Measurements from ENCODE around the gene OR2T11. TPM values are rescaled to one million over a fixed set of nuclear protein-coding genes. Genes with fewer than 3 reads are reported as not detected.
"Not testable (repeated sequence)": the region's sequence is repeated elsewhere in the genome, so short reads cannot be mapped to it uniquely, and the experiment has no call there.

The OR2T11 gene, protein sequence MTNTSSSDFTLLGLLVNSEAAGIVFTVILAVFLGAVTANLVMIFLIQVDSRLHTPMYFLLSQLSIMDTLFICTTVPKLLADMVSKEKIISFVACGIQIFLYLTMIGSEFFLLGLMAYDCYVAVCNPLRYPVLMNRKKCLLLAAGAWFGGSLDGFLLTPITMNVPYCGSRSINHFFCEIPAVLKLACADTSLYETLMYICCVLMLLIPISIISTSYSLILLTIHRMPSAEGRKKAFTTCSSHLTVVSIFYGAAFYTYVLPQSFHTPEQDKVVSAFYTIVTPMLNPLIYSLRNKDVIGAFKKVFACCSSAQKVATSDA
- total RNA-seq (not detected), polyA plus RNA-seq (not detected)

DNA sequence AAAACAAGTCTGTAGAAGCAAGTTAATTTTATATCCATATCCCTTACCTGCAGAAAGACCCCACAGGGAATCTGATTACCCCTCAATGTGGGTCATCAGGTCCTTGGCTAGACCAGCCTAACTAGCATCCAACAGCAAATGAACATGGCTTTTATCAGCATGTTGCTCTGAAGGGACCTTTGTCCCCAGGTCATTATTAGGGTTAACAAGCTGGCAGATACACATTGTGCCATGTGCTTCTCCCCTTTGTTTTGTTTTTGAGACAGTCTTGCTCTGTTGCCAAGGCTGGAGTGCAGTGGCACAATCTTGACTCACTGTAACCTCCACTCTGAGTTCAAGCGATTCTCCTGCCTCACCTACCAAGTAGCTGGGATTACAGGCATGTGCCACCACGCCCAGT lies at the start of gene OR2T11:
Gene OR2T11, minus strand, starts transcription at position 101 of the 400 bp plus-strand sequence. CDS start 7,963 bp downstream, outside the sequence.
- H3K9me3 Mint-ChIP-seq; POLR2A ChIA-PET; H3K9me3 ChIP-seq (ENCODE audit: low read length): not testable (repeated sequence)

GRCh38 chr1:248681651-248682050 lies 46.8 kb upstream of the OR2T11 start:
- Mint-ChIP-seq H3K36me3 (no peaks in the 10 kb centered on the region), H3K27ac (no peak overlapping the region), H3K27me3 (peaks cover 10 to 32% of the 10 kb centered on the region in 2 donors), H3K4me3 (no peak overlapping the region), H3K4me1 (peaks cover 0 to 3% (median under 1%) of the 10 kb centered on the region in 3 donors), H3K9me3 (no peaks in the 10 kb centered on the region)
- Histone ChIP-seq H3K4me3 (ENCODE audit: low read length) (no peak overlapping the region), H3K9me3 (ENCODE audit: low read length) (no peaks in the 10 kb centered on the region), H3K27ac (ENCODE audit: low read depth, low read length) (no peak overlapping the region), H3K36me3 (ENCODE audit: insufficient read depth, low read length) (no peaks in the 10 kb centered on the region), H3K4me1 (ENCODE audit: insufficient read depth, low read length) (no peaks in the 10 kb centered on the region), H3K27me3 (ENCODE audit: insufficient read depth, low read length, poor library complexity, severe bottlenecking) (no peaks in the 10 kb centered on the region)
- no peak for DNase-seq
- ChIA-PET CTCF (no interaction called here), POLR2A (no interaction called here)

More for the DNA sequence above, at the start of gene OR2T11:
- DNase-seq; H3K27ac Mint-ChIP-seq; H3K27ac ChIP-seq (ENCODE audit: low read depth, low read length); H3K36me3 Mint-ChIP-seq; H3K4me1 ChIP-seq (ENCODE audit: insufficient read depth, low read length); H3K4me3 ChIP-seq (ENCODE audit: low read length); CTCF ChIA-PET; H3K27me3 ChIP-seq (ENCODE audit: insufficient read depth, low read length, poor library complexity, severe bottlenecking); H3K27me3 Mint-ChIP-seq; H3K36me3 ChIP-seq (ENCODE audit: insufficient read depth, low read length); H3K4me1 Mint-ChIP-seq; H3K4me3 Mint-ChIP-seq: not testable (repeated sequence)

DNA sequence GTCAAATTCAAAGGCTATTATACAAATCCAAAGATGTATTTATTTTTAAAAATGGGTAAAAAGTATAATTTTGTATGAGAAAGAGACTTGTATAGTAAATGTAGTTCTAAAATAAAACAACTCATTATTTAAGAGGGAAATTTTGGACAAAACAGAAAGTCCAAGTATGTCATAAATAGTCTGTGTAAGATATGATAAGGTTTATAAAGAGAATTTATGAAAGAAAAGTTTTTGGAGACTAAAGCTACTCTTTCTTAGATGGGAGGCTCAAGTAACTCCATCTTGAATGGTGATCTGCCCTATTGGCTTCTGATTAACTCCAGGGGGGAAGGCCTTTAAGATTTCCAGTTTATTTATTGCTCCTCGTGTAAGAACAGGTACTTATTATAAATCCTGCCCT lies 35.1 kb upstream of the OR2T11 start:
- CTCF ChIA-PET: no interaction called here
- no peaks in the 10 kb centered on the region for H3K4me1 ChIP-seq (ENCODE audit: insufficient read depth, low read length)
- H3K4me3 ChIP-seq (ENCODE audit: low read length): no peak overlapping the region
- H3K9me3 ChIP-seq (ENCODE audit: low read length): no peaks in the 10 kb centered on the region
- no peak overlapping the region for H3K27ac ChIP-seq (ENCODE audit: low read depth, low read length)
- POLR2A ChIA-PET: no interaction called here
- peaks cover 4 to 7% (median 6%) of the 10 kb centered on the region in 5 donors for H3K9me3 Mint-ChIP-seq
- H3K27me3 ChIP-seq (ENCODE audit: insufficient read depth, low read length, poor library complexity, severe bottlenecking): no peaks in the 10 kb centered on the region
- H3K4me3 Mint-ChIP-seq: no peak overlapping the region
- no peak for DNase-seq
- no peaks in the 10 kb centered on the region for H3K4me1 Mint-ChIP-seq
- H3K27me3 Mint-ChIP-seq: peaks cover 0 to 2% of the 10 kb centered on the region in 2 donors
- H3K36me3 ChIP-seq (ENCODE audit: insufficient read depth, low read length): no peaks in the 10 kb centered on the region
- no peaks in the 10 kb centered on the region for H3K36me3 Mint-ChIP-seq
- H3K27ac Mint-ChIP-seq: no peak overlapping the region

GRCh38 chr1:248663453-248664328 lies 28.8 kb upstream of the OR2T11 start:
- POLR2A ChIA-PET; H3K4me1 ChIP-seq (ENCODE audit: insufficient read depth, low read length); H3K9me3 Mint-ChIP-seq; H3K36me3 ChIP-seq (ENCODE audit: insufficient read depth, low read length); H3K4me1 Mint-ChIP-seq; CTCF ChIA-PET; H3K27ac Mint-ChIP-seq; H3K36me3 Mint-ChIP-seq; H3K9me3 ChIP-seq (ENCODE audit: low read length); H3K27me3 ChIP-seq (ENCODE audit: insufficient read depth, low read length, poor library complexity, severe bottlenecking); H3K4me3 Mint-ChIP-seq; DNase-seq; H3K4me3 ChIP-seq (ENCODE audit: low read length); H3K27ac ChIP-seq (ENCODE audit: low read depth, low read length): not testable (repeated sequence)
- H3K27me3 Mint-ChIP-seq: peaks cover 8 to 15% of the 10 kb centered on the region in 2 donors

DNA sequence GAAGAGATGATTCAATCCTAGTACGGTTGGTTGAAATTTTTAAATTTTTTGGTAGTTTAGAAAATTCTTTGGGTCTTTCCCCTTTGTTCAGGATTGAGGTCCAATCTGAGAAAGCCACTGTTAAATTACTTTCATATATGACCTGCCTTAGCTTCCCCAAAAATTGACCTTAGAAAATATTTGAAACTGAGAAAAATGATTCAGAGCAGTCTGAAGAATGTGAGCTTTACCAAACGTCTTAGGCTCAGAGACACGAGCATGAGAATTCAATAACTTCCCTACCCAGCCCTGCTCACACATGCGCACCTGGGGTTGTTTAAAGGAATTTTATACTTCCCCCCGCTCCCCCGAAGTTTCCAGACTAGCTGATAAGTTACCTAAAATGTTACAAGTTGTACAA lies 21.9 kb upstream of the OR2T11 start:
- H3K27me3 ChIP-seq (ENCODE audit: insufficient read depth, low read length, poor library complexity, severe bottlenecking); CTCF ChIA-PET; H3K9me3 ChIP-seq (ENCODE audit: low read length); H3K9me3 Mint-ChIP-seq; H3K4me3 ChIP-seq (ENCODE audit: low read length); H3K36me3 Mint-ChIP-seq; H3K36me3 ChIP-seq (ENCODE audit: insufficient read depth, low read length); H3K4me1 Mint-ChIP-seq; H3K4me1 ChIP-seq (ENCODE audit: insufficient read depth, low read length); DNase-seq; H3K27ac Mint-ChIP-seq; H3K4me3 Mint-ChIP-seq; H3K27ac ChIP-seq (ENCODE audit: low read depth, low read length); POLR2A ChIA-PET: not testable (repeated sequence)
- peaks cover 5 to 14% of the 10 kb centered on the region in 2 donors for H3K27me3 Mint-ChIP-seq

DNA sequence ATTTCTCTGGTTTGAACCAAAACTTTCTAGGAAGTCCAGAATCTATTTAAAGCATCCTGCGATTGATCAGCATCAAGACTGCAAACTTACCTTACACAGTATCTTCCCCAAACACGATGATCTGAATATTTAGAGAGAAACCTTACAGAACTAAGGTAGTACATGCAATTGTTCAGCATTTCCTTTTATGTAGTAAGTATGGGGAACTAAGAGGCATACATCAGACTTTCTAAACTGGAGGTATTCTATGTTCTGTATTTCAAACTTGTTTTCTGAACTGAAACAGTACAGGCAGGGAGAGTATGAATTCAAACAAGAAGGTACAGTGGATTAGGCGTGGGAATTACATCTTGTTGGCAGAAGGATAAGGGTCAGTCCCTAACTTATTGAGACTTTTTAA lies 20.5 kb upstream of the OR2T11 start, which contains the start of gene OR2T27:
Gene OR2T27, minus strand, starts transcription at position 175 of the 400 bp plus-strand sequence. CDS start 4,644 bp downstream, outside the sequence.
- H3K4me1 ChIP-seq (ENCODE audit: insufficient read depth, low read length); H3K36me3 ChIP-seq (ENCODE audit: insufficient read depth, low read length); H3K36me3 Mint-ChIP-seq; H3K27ac ChIP-seq (ENCODE audit: low read depth, low read length); H3K4me3 ChIP-seq (ENCODE audit: low read length); H3K27me3 Mint-ChIP-seq; H3K9me3 ChIP-seq (ENCODE audit: low read length); H3K9me3 Mint-ChIP-seq; H3K4me1 Mint-ChIP-seq; H3K27ac Mint-ChIP-seq; H3K4me3 Mint-ChIP-seq; CTCF ChIA-PET; H3K27me3 ChIP-seq (ENCODE audit: insufficient read depth, low read length, poor library complexity, severe bottlenecking); DNase-seq; POLR2A ChIA-PET: not testable (repeated sequence)

DNA sequence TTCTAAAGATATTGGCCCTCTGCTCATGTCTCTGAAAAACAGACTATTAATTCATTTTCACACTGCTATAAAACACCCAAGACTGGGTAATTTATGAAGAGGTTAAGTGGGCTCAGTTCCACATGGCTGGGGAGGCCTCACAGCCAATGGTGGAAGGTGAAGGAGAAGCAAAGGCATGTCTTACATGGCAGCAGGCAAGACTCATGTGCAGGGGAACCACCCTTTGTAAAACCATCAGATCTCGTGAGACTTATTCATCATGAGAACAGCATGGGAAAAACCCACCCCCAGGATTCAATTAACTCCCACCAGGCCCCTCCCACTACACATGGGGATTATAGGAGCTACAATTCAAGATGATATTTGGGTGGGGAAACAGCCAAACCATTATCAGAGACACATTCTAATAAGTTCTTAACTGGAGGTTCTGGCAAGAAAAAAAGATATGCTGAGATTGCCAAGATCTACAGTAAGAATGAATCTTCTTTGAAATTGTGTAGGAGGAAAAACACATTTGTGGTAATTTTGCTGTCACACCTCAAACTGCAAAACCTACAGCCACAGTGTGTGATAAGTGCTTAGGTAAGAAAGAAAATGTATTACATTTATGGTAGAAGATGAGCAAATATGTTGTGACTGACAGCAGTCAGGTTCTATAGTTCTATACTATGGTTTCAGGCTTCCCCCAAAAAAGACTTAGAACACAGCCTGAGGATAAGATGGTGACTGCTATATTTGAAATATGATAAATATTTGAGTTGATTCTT lies 14.1 kb upstream of the OR2T11 start:
- H3K4me3 ChIP-seq (ENCODE audit: low read length); H3K36me3 ChIP-seq (ENCODE audit: insufficient read depth, low read length); DNase-seq; H3K9me3 ChIP-seq (ENCODE audit: low read length); H3K27me3 ChIP-seq (ENCODE audit: insufficient read depth, low read length, poor library complexity, severe bottlenecking); POLR2A ChIA-PET; H3K4me1 ChIP-seq (ENCODE audit: insufficient read depth, low read length); H3K36me3 Mint-ChIP-seq; H3K27ac Mint-ChIP-seq; H3K4me3 Mint-ChIP-seq; H3K27ac ChIP-seq (ENCODE audit: low read depth, low read length); H3K9me3 Mint-ChIP-seq; H3K27me3 Mint-ChIP-seq; H3K4me1 Mint-ChIP-seq; CTCF ChIA-PET: not testable (repeated sequence)

GRCh38 chr1:248645178-248645577 lies 10.3 kb upstream of the OR2T11 start, which contains the start of gene OR2T35:
TSS of gene OR2T35 (minus strand) at chr1:248645278. CDS start at chr1:248639258, 6,020 bp downstream.
- H3K9me3 ChIP-seq (ENCODE audit: low read length); H3K4me3 Mint-ChIP-seq; POLR2A ChIA-PET; H3K27ac ChIP-seq (ENCODE audit: low read depth, low read length); H3K27ac Mint-ChIP-seq; H3K36me3 ChIP-seq (ENCODE audit: insufficient read depth, low read length); CTCF ChIA-PET; H3K4me1 Mint-ChIP-seq; H3K9me3 Mint-ChIP-seq; H3K4me3 ChIP-seq (ENCODE audit: low read length); H3K4me1 ChIP-seq (ENCODE audit: insufficient read depth, low read length); H3K27me3 ChIP-seq (ENCODE audit: insufficient read depth, low read length, poor library complexity, severe bottlenecking); H3K36me3 Mint-ChIP-seq; DNase-seq; H3K27me3 Mint-ChIP-seq: not testable (repeated sequence)
